ENCODE data around the gene COLEC12.

Gene COLEC12

DNA sequence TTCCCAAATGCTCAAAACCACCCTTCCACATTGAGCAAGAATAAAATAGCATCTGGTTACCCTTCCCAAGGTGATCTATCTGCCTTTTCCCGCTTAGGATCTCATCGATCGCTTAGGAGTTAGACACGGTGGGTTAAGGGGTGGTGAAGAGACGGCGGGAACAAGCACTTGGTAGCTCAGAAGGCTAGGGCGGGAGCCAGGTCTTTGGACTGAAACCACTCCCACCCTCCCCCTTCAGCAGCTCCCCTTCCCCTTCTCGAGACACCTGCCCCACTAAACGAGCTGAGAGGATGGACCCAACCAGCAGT, 233.2 kb downstream of the COLEC12 start:
- TF ChIP-seq NFIC (IDR thresholded peaks at IDR 0.05) = no peak
- TF ChIP-seq RAD21 (IDR thresholded peaks at IDR 0.05; ENCODE audit: low read depth) = no peak
- TF ChIP-seq YY1 (IDR thresholded peaks at IDR 0.05; ENCODE audit: low read depth) = no peak
- no peak for TF ChIP-seq ZBTB7A (IDR thresholded peaks at IDR 0.05; ENCODE audit: low read depth)
- no peak for TF ChIP-seq CREB1 (IDR thresholded peaks at IDR 0.05; ENCODE audit: low read depth)
- TF ChIP-seq, protein P1, sequence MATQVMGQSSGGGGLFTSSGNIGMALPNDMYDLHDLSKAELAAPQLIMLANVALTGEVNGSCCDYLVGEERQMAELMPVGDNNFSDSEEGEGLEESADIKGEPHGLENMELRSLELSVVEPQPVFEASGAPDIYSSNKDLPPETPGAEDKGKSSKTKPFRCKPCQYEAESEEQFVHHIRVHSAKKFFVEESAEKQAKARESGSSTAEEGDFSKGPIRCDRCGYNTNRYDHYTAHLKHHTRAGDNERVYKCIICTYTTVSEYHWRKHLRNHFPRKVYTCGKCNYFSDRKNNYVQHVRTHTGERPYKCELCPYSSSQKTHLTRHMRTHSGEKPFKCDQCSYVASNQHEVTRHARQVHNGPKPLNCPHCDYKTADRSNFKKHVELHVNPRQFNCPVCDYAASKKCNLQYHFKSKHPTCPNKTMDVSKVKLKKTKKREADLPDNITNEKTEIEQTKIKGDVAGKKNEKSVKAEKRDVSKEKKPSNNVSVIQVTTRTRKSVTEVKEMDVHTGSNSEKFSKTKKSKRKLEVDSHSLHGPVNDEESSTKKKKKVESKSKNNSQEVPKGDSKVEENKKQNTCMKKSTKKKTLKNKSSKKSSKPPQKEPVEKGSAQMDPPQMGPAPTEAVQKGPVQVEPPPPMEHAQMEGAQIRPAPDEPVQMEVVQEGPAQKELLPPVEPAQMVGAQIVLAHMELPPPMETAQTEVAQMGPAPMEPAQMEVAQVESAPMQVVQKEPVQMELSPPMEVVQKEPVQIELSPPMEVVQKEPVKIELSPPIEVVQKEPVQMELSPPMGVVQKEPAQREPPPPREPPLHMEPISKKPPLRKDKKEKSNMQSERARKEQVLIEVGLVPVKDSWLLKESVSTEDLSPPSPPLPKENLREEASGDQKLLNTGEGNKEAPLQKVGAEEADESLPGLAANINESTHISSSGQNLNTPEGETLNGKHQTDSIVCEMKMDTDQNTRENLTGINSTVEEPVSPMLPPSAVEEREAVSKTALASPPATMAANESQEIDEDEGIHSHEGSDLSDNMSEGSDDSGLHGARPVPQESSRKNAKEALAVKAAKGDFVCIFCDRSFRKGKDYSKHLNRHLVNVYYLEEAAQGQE (IDR thresholded peaks at IDR 0.05; ENCODE audit: low read depth) = no peak
- TF ChIP-seq TCF12 (IDR thresholded peaks at IDR 0.05; ENCODE audit: low read depth) = no peak
- TF ChIP-seq TAF1 (IDR thresholded peaks at IDR 0.05; ENCODE audit: low read depth) = no peak
- TF ChIP-seq, protein P2, sequence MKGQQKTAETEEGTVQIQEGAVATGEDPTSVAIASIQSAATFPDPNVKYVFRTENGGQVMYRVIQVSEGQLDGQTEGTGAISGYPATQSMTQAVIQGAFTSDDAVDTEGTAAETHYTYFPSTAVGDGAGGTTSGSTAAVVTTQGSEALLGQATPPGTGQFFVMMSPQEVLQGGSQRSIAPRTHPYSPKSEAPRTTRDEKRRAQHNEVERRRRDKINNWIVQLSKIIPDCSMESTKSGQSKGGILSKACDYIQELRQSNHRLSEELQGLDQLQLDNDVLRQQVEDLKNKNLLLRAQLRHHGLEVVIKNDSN (IDR thresholded peaks at IDR 0.05) = no peak
- TF ChIP-seq TEAD4 (IDR thresholded peaks at IDR 0.05) = no peak
- TF ChIP-seq EGR1 (IDR thresholded peaks at IDR 0.05) = no peak
